Cerebellar nuclear complex (tissue), 1 donor: ENCODE measurements around the gene ZNF776.
A peak's percentile ranks its signal among the peaks of the same experiment; 100 is the strongest.
"Not testable (repeated sequence)": the region's sequence is repeated elsewhere in the genome, so short reads cannot be mapped to it uniquely, and the experiment has no call there.

Experiments
- DNase-seq, 2 experiments: peaks; one replicate each; lab custom pipeline; 2025; lab: John Stamatoyannopoulos, UW

The ZNF776 gene

DNA sequence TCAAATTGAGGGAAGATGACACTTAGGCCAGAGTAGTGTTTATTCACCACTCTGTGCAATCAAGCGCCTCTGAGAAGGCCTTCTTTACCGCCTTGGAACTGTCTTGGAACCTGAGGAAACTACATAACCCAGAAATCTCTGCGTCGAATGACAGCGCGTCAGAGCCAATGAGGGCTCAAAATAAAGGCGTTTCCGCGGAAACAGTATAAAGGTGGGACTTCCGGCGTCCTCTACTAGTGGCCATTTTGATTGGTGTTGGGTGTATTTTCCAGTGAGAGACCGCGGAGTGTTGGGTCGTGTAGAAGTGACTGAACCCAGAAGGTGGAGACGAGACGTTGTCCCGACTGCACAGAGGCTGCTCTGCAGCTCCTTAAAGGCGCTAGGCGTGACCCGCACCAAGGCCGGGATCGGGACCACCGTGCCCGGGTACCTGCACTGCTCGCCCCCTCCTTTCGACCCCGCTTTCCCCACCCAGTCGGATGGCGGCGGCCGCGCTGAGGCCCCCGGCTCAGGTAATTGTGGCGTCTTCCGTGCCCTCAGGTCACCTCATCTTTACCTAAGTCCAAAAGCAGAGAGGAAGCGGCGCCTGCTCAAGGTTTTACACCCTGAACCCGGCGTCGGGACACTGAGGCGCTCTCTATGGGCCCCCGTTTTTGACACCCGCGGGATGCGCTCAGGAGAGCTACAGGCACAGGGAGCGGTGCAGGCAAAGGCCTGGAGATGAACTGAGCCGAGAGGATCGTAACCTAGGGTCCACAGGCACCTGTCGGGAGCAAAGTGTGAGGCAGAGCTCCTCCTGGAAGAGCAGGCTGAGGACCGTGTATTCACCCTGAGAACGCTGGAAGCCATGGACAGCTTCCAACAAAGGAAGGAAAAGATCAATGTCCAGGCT lies at the start of gene ZNF776:
Gene ZNF776 (plus strand): TSS at position 236 of the 892 bp plus-strand sequence. CDS start 244 bp downstream, at position 480.
- peak; percentile 42 to 86 for DNase-seq

DNA sequence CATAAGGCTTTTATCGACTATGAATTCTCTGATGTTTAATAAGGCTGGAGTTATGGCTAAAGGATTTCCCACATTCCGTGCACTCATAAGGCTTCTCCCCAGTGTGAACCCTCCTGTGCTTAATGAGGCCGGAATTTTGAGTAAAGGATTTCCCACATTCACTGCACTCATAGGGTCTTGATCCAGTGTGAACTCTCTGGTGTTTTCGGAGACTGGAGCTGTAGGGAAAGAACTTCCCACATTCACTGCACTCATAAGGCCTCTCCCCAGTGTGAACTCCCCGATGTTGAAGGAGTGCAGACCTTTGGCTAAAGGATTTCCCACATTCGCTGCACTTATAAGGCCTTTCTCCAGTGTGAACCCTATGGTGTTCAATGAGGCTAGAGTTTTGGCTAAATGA lies 45.0 kb upstream of the ZNF776 start:
- DNase-seq = no peak

- DNase-seq = no peak
These were observed 40.3 kb upstream of the ZNF776 start for GRCh38 chr19:57706346-57706745.

DNA sequence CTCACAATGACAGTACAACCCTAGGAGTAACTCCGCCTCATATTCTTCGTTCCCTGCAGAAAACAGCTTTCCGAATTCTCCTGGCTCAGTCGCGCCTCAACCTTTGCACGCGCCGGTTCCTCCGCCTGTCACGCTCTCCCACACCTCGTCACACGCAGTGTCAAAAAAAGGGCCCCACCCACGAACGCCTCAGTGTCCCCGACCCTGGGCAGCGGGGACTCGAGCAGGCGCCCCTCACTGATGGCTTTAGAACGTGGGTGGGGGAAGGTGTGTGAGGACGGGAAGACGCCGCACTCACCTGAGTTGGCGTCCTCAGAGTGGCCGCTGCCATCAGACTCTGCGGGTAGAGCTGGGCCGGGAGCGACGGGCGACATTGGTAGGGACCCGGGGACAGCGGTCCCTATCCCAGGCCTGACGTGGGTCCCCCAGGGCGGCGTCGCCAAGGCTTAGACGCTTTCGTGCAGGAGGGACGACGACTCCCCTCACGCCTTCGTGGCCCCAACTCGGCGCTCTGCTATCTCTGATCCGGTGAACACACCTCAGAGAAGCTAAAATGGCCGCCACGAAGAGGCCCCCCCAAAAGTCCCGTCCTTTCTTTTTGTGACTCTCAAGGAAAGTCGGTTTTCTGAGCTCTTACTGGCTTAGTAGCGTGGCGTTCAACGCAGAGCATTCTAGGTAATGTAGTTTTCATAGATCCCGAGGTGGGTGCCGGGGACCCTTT lies 37.8 kb upstream of the ZNF776 start, which contains the start of gene ZNF154:
Gene ZNF154 (minus strand): TSS at position 564 of the 721 bp plus-strand sequence. CDS start 233 bp downstream, at position 331.
- DNase-seq = peak in 1 of 2 experiments; percentile 69

- DNase-seq = no peak
These were observed 37.0 kb upstream of the ZNF776 start for GRCh38 chr19:57709616-57710015.

DNA sequence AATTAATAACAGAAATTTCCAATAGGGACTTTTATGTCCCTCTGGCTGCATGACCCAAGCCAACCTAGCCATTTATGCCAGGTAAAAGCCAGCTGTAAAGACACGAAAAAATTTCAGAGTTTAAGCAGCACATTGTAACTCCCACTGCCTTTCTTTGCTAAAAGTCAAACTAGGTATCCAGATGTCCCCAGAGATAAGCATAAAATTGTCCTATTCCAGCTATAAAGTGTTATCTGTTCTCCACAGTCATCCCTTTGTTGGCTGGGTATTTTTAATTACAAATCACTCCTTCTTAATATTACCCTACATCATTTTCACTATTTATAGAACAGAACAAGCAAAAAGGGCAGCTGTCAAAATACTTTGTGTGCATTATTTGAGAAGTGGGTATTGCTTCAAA lies 34.4 kb upstream of the ZNF776 start:
- no peak for DNase-seq

- peak; percentile 75 to 80 for DNase-seq
These were observed 27.2 kb upstream of the ZNF776 start for GRCh38 chr19:57719424-57719823.

DNA sequence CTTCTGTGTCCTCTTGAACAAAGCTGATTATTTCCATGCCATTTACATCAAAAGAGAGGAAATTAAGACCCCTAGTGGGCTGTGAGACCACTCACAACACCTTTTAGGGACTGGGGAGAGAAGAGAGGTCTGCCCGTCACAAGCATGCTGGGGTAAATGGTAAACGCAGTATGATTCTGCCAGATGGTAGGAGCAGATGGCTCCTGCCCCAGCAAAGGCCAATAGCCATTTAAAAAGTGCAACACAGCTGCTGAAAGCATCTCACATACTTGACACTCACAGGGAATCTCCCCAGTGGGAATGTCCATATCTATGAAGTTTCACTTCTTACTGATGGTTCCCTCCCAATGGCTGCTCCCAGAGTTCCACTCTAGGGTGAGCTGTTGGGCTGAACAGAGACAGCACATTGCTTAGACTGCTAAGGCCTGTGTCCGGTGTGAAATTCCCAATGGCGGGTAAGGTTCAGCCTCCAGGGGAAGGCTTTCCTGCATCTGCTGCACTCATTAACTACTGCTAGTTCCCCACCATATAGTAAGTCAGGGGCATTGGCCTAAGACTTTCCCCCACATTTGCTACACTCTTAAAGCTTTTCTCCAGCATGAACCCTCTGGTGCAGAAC lies 26.6 kb upstream of the ZNF776 start:
- peak in 1 of 2 experiments; percentile 41 for DNase-seq

GRCh38 chr19:57720878-57721277 lies 25.7 kb upstream of the ZNF776 start:
- no peak for DNase-seq

DNA sequence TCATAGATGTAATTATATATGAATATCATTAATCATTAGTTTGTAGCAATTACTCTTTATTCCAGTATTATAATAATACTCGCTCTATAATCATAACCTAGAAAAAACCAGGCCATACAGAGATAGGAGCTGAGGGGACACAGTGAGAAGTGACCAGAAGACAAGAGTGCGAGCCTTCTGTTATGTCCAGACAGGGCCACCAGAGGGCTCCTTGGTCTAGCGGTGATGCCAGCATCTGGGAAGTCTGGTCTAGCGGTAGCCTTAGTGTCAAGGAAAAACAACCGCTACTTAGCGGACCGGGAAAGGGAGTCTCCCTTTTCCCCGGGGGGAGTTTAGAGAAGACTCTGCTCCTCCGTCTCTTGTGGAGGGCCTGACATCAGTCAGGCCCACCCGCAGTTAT lies 8.3 kb upstream of the ZNF776 start:
- peak in 1 of 2 experiments; percentile 11 for DNase-seq

GRCh38 chr19:57738770-57739169 lies 7.8 kb upstream of the ZNF776 start:
- not testable (repeated sequence) for DNase-seq

DNA sequence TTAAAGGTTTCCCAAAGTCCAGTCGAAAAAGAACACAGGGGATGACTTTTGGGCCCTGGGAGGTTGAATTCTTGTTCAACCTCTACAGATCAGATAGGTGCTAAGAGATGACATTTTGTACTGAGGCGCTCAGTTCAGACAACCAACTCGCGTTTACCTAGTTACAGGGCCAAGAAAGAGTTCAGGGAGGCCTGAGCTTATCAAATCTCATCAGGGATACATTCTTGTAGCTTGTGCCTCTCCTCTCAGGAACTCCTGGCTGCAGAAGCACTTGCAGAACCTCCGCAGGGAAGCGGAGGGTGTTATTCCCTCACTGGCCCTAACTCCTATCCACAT lies 825 bp downstream of the ZNF776 start:
- no peak for DNase-seq

GRCh38 chr19:57748029-57748428 lies 1.4 kb downstream of the ZNF776 start:
- DNase-seq = no peak

DNA sequence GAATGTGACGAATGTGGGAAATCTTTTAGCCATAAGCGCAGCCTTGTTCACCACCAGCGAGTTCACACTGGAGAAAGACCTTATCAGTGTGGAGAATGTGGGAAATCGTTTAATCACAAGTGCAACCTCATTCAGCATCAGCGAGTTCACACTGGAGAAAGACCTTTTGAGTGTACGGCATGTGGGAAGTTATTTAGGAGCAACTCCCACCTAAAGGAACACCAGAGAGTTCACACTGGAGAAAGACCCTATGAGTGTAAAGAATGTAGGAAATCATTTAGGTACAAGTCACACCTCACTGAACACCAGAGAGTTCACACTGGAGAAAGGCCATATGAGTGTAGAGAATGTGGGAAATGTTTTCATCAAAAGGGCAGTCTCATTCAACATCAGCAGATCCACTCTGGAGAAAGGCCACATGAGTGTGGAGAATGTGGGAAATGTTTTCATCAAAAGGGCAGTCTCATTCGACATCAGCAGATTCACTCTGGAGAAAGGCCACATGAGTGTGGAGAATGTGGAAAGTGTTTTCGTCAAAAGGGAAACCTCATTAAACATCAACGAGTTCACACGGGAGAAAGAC lies 7.6 kb downstream of the ZNF776 start:
- no peak for DNase-seq

GRCh38 chr19:57755031-57755430 lies 8.4 kb downstream of the ZNF776 start:
- no peak for DNase-seq

DNA sequence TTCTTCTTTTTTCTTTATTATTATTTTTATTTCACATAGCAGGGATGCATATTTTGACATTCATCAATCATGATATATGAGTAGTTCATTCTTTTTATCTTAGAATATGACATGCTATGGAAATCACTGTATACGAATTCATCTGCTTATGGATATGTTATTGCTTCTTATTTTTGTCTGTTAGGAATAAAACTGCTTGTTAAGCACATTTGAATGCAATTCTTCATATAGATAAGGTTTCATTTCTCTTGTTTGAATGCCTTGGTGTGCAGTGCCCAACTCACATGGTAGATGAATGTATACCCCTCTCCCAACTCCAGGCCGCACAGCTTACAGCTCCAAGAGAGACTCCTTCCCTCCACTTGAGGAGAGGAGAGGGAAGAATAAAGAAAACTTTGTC lies 11.3 kb downstream of the ZNF776 start:
- DNase-seq = no peak

- no peak for DNase-seq
These were observed 12.5 kb downstream of the ZNF776 start for GRCh38 chr19:57759096-57759495.

- DNase-seq = peak; percentile 50 to 87
These were observed 22.9 kb downstream of the ZNF776 start, which contains the start of gene ZNF586 for GRCh38 chr19:57769345-57770131. ZNF586 (plus strand) TSS chr19:57769676; CDS start chr19:57769843, 167 bp downstream.

- no peak for DNase-seq
These were observed 24.8 kb downstream of the ZNF776 start for GRCh38 chr19:57771417-57771816.

DNA sequence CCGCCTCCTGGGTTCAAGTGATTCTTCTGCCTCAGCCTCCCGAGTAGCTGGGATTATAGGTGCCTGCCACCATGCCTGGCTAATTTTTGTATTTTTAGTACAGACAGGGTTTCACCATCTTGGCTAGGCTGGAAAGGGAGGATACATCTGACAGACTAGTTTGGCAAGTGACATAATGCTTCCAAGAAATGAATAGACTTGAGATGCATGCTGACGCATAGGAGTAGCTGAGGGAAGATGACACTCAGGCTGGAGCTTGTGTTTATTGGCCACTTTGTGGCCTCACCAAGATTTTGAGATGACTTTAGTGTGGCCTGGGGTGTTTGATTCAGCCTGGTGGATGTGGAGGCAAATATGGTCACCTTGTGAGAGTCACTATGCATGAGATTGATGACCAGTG lies 26.9 kb downstream of the ZNF776 start:
- DNase-seq = no peak

DNA sequence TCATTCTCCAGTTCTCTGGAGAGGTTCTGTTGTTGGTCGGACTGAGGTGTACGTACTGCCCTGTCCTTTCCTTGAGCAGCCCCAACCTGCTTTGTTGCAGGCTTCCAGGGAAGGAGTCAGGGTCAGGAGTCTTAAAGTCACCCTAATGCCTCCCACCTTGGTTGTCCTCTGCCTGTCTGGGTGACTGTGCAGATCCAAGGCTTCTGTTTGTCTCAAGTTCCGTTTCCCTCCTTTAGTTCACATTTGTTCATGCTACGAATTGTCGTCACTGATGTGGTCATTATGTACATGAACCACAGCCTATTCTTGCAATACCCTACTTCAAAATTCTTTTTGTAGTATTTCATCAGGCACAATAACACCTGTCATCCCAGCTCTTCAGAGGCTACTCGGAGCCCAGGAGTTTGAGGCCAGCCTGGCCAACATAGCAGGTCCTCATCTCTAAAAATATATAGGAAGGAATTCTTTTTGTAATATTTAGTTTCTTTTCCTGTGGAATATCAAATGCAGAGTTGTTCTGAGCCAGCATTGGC lies 30.2 kb downstream of the ZNF776 start:
- DNase-seq = no peak
